K562 (cell line): ENCODE measurements around the gene GGA3. TPM values are rescaled to one million over a fixed set of nuclear protein-coding genes. Genes with fewer than 3 reads are reported as not detected.

Experiments used
- BCLAF1 ChIP-seq, 2 experiments: fragments of 450-650 bp in 1 of 2; IDR thresholded peaks; 2 replicates each; pipeline ENCODE4 v1.6.1; 2011 to 2017; ENCODE audit warnings: low read depth in 2 of 2, antibody characterized with exemption in 1 of 2, borderline replicate concordance in 1 of 2, low read length in 1 of 2, mild to moderate bottlenecking in 1 of 2, mixed read lengths in 1 of 2; ENCODE audit not compliant: control insufficient read depth in 1 of 2
- E2F6 ChIP-seq, 2 experiments: IDR thresholded peaks; 2 replicates each; pipeline ENCODE4 v1.6.1; 2011; ENCODE audit warnings: borderline replicate concordance in 1 of 2, control low read depth in 1 of 2, low read depth in 1 of 2, low read length in 1 of 2, mild to moderate bottlenecking in 1 of 2, mixed read lengths in 1 of 2, moderate library complexity in 1 of 2; ENCODE audit not compliant: insufficient read depth in 1 of 2, insufficient read length in 1 of 2, poor library complexity in 1 of 2, severe bottlenecking in 1 of 2; ENCODE audit errors: extremely low read depth in 1 of 2
- ETV1 ChIP-seq: fragments of 450-650 bp; conservative IDR thresholded peaks from 2 replicates; pipeline ENCODE4 v1.6.1; 2016; ENCODE audit warnings: missing genetic modification characterization, control low read depth, low read depth, missing compliant biosample characterization
- FOXP1 ChIP-seq: sonication (generic); formaldehyde crosslinking; IDR thresholded peaks from 2 replicates; pipeline ENCODE4 v1.8.0; 2022; ENCODE audit warnings: mild to moderate bottlenecking, missing genetic modification reagents
- GTF2F1 ChIP-seq: IDR thresholded peaks from 2 replicates; pipeline ENCODE4 v1.6.1; 2011; ENCODE audit warnings: low read depth, low read length, improper control_type of control experiment
- HCFC1 ChIP-seq: IDR thresholded peaks from 2 replicates; pipeline ENCODE4 v1.6.1; 2012; ENCODE audit warnings: low read depth, low read length, improper control_type of control experiment
- NCOA4 ChIP-seq: fragments of 450-650 bp; IDR thresholded peaks from 2 replicates; pipeline ENCODE4 v1.6.1; 2018; ENCODE audit warnings: mild to moderate bottlenecking; ENCODE audit not compliant: partially characterized antibody
- RFX1 ChIP-seq: fragments of 450-650 bp; IDR thresholded peaks from 2 replicates; pipeline ENCODE4 v1.6.1; 2016; ENCODE audit warnings: mild to moderate bottlenecking, moderate library complexity
- SRSF1 ChIP-seq: fragments of 200-400 bp; formaldehyde crosslinking; IDR thresholded peaks from 2 replicates; pipeline ENCODE4 v1.6.1; 2017; ENCODE audit warnings: mild to moderate bottlenecking, low read depth, low read length, moderate library complexity
- TCF7L2 ChIP-seq: fragments of 150-350 bp; IDR thresholded peaks from 2 replicates; pipeline ENCODE4 v1.6.1; 2016; ENCODE audit warnings: low read depth, mild to moderate bottlenecking, low read length, moderate library complexity
- ZBTB40 ChIP-seq, 2 experiments: fragments of 450-650 bp in 1 of 2; sonication (generic) in 1 of 2; formaldehyde crosslinking in 1 of 2; IDR thresholded peaks; 2 replicates each; pipeline versions ENCODE4 v1.7.1 to v1.9.0; 2016 to 2022; ENCODE audit warnings: inconsistent platforms in 1 of 2, mild to moderate bottlenecking in 1 of 2, missing genetic modification reagents in 1 of 2
- ZNF263 ChIP-seq: sonication (generic); formaldehyde crosslinking; IDR thresholded peaks from 2 replicates; pipeline ENCODE4 v1.8.0; 2022; ENCODE audit warnings: mild to moderate bottlenecking, missing genetic modification reagents, borderline replicate concordance
- polyA plus RNA-seq, 8 experiments: library from polyadenylated mRNA; depleted of rRNA in 4 of 8; stranded (reverse) in 5 of 8; unstranded in 3 of 8; fragments of >200 nt; fragmentation: Nextera tagmentation in 2 of 8; fragmentation: Illumina TruSeq in 1 of 8; extraction: Ambion mirVana in 2 of 8; extraction: Trizol in 1 of 8; gene quantifications; 2 replicates each; pipeline versions ENCODE4 v1.2.1 to v1.2.3, GENCODE V29; 2011 to 2014; ENCODE audit warnings: inconsistent platforms in 1 of 8, missing spikeins in 1 of 8
- total RNA-seq, 7 experiments: library from RNA; depleted of rRNA in 6 of 7; stranded (reverse); fragments of >200 nt in 6 of 7; fragmentation: Illumina TruSeq in 2 of 7; extraction: Trizol in 2 of 7; gene quantifications; 2 replicates each; pipeline versions ENCODE4 v1.2.1 to v1.2.3, GENCODE V29; 2011 to 2021; ENCODE audit warnings: low replicate concordance in 1 of 7

The GGA3 gene
- total and polyA plus RNA-seq, 9 of the 15 experiments (the other 6 are each of a cell fraction or from before 2014, with no cell fraction given) = 5.7 to 64.9 (median 25.4) TPM

- no peak for TF ChIP-seq BCLAF1 (IDR thresholded peaks at IDR 0.05; ENCODE audit: borderline replicate concordance in 1 of 2, control insufficient read depth in 1 of 2, low read depth in 2 of 2, low read length in 1 of 2)
- no peak; the same call in 1 of the 2 replicates for TF ChIP-seq ZBTB40 (IDR thresholded peaks at IDR 0.05)
- no peak for TF ChIP-seq ZBTB40 (CRISPR knock-in tag; IDR thresholded peaks at IDR 0.05)
- no peak for TF ChIP-seq GTF2F1
- no peak for TF ChIP-seq TCF7L2
- no peak; the same call in 1 of the 2 replicates for TF ChIP-seq ZNF263
- TF ChIP-seq SRSF1 = no peak
- peak; percentile 72 for TF ChIP-seq HCFC1
- TF ChIP-seq NCOA4 = no peak
- TF ChIP-seq RFX1 = no peak
- no peak for TF ChIP-seq FOXP1 (CRISPR knock-in tag)
- peak; percentile 67; the same call in 1 of the 2 replicates for TF ChIP-seq ETV1 (tag)
- TF ChIP-seq E2F6 (IDR thresholded peaks at IDR 0.05; ENCODE audit: borderline replicate concordance in 1 of 2, extremely low read depth in 1 of 2, insufficient read depth in 1 of 2, insufficient read length in 1 of 2, low read depth in 1 of 2, low read length in 1 of 2, poor library complexity in 1 of 2, severe bottlenecking in 1 of 2) = peak in 1 of 2 experiments; percentile 31
These were observed at the start of gene GGA3, which contains the start of gene MRPS7 (continued) for GRCh38 chr17:75261336-75262111.
